Subcutaneous adipose tissue (tissue), 4 donors: ENCODE measurements around the gene RPA1. TPM values are rescaled to one million over a fixed set of nuclear protein-coding genes. Genes with fewer than 3 reads are reported as not detected.

Experiments used
- total RNA-seq, 4 donors: library from RNA; depleted of rRNA; stranded (reverse); fragments of >200 nt; gene quantifications; one replicate each; pipeline ENCODE4 v1.1.0, GENCODE V29; 2016
- TF ChIP-seq, protein P1 (sequence below): fragments of 450-650 bp; IDR thresholded peaks from one replicate; pipeline ENCODE4 v1.5.1; 2016; ENCODE audit warnings: low read depth, mild to moderate bottlenecking, control low read depth, antibody characterized with exemption, moderate library complexity

The RPA1 gene
- total RNA-seq, 4 donors from 2014 or later = 29.3 to 34.3 (median 31.1) TPM

DNA sequence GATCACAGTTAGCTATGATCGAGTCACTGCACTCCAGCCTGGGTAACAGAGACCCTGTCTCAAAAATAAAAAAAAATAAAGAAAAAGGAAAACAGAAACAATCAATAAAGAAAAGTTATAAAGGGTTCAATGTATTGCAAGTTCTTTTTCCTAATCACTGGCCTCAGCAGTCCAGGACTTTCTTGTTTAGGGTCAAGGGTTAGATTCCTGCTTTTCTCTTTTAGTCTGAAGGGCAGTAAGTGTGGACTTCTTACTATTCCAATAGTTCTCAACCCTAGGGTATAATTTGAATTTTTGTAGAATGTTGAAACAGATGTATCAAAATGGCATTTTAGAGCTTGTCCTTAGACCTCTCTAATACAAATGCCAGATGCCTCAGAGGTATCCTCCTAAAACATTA, 27.4 kb upstream of the RPA1 start:
- TF ChIP-seq, protein P1, sequence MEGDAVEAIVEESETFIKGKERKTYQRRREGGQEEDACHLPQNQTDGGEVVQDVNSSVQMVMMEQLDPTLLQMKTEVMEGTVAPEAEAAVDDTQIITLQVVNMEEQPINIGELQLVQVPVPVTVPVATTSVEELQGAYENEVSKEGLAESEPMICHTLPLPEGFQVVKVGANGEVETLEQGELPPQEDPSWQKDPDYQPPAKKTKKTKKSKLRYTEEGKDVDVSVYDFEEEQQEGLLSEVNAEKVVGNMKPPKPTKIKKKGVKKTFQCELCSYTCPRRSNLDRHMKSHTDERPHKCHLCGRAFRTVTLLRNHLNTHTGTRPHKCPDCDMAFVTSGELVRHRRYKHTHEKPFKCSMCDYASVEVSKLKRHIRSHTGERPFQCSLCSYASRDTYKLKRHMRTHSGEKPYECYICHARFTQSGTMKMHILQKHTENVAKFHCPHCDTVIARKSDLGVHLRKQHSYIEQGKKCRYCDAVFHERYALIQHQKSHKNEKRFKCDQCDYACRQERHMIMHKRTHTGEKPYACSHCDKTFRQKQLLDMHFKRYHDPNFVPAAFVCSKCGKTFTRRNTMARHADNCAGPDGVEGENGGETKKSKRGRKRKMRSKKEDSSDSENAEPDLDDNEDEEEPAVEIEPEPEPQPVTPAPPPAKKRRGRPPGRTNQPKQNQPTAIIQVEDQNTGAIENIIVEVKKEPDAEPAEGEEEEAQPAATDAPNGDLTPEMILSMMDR = no peak

GRCh38 chr17:1803280-1803679, 26.5 kb upstream of the RPA1 start:
- TF ChIP-seq, protein P1 = no peak

DNA sequence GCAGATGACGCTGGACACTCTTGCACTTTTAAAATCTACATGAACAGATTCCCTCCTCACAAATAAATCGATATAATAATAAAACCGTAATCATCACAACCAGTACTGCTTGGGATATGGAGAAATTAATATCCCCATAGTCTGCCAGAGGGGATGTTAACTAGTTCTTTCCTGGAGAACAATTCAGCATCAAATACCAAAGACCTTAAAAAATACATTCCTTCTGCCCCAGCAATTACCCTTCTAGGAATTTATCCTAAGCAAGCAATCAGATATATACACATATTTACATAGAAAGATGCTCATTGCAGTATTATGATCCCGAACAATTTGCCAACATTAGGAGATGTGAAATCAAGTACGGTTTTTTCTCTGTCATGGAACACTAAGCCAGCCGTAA, 21.9 kb upstream of the RPA1 start:
- TF ChIP-seq, protein P1 = no peak

- TF ChIP-seq, protein P1 = no peak
Observed at GRCh38 chr17:1808644-1809043, 21.2 kb upstream of the RPA1 start.

- TF ChIP-seq, protein P1 = no peak
Observed at GRCh38 chr17:1810450-1811103, 19.2 kb upstream of the RPA1 start.

DNA sequence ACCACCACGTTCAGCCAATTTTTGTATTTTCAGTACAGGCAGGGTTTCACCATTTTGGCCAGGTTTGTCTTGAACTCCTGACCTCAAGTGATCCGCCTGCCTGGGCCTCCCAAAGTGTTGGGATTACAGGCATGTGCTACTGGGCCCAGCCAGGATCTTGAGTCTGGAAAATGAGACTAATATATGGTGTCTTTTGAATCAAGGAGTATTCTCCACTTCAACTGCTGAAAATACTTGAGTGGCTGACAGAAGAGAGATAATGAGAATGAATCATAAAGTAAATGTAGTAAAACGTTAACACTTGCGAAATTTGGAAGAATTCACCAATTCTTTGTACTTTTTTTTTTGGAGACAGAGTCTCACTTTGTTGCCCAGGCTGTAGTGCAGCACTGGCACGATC, 16.7 kb upstream of the RPA1 start:
- TF ChIP-seq, protein P1 = no peak

DNA sequence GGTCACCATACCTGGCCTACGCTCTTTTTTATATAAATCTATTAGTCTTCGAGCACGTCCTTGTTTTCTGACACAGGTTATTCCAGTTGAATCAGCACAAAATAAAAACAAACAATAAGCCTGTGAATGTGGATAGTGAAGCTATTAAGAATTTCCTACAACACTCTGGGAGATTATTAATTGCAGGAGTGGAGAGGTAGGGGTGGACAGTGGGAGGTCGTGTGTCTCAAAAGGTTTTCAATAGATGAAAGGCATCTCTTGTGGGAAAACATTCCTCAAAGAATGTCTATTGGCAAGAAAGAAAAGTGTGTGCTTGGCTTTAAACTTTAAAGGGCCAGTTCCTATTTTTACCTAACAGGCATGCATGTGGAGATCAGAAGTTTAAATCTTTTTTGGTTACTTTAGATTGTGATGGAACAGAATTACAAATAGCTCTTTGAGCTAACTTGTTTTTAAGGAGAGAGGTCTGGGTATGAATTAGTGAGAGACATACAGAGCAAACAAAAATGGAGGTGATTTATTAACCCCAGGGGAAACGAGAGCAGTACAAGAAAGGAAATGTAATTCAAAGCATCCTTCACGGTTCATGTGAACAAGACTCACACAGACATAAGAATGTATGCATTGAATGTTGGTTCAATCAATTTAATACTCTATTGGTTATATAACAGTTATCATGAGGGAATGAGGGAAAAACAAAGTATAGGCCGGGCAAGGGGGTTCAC, 9.1 kb upstream of the RPA1 start:
- TF ChIP-seq, protein P1 = no peak
